GM23338 (cell line): ENCODE data around the gene ARSB. TPM values are rescaled to one million over a fixed set of nuclear protein-coding genes. Genes with fewer than 3 reads are reported as not detected.

Experiments
- ATAC-seq: fragments of 200-7000 bp; cut with Tn5 transposase; 3 replicates; pipeline ENCODE4 v1.9.1; 2020
- DNase-seq: peaks from one replicate; pipeline ENCODE4 v3.0.0-alpha.2; 2015; ENCODE audit warnings: low spot score
- H2AFZ ChIP-seq: fragments of 200-600 bp; sonication (generic); 2 replicates; pipeline ENCODE4 v1.8.0; 2016; ENCODE audit warnings: antibody characterized with exemption, mild to moderate bottlenecking, moderate library complexity
- H3F3A ChIP-seq: fragments of 200-600 bp; sonication (generic); replicated peaks from 2 replicates; pipeline ENCODE4 v1.8.0; 2017; ENCODE audit warnings: antibody characterized with exemption, mixed run types, low read depth
- H3K27ac ChIP-seq: fragments of 200-600 bp; sonication (generic); 2 replicates; pipeline ENCODE4 v1.6.1; 2016; ENCODE audit warnings: low read depth
- H3K27me3 ChIP-seq: fragments of 200-600 bp; sonication (generic); 2 replicates; pipeline ENCODE4 v1.8.0; 2016; ENCODE audit warnings: mild to moderate bottlenecking, mixed run types, moderate library complexity; ENCODE audit not compliant: insufficient read depth
- H3K36me3 ChIP-seq: fragments of 200-600 bp; sonication (generic); 2 replicates; pipeline ENCODE4 v1.8.0; 2016; ENCODE audit warnings: mild to moderate bottlenecking; ENCODE audit not compliant: insufficient read depth
- H3K4me1 ChIP-seq: fragments of 200-600 bp; sonication (generic); 2 replicates; pipeline ENCODE4 v1.8.0; 2016; ENCODE audit warnings: mild to moderate bottlenecking, moderate library complexity; ENCODE audit not compliant: insufficient read depth
- H3K4me2 ChIP-seq: fragments of 200-600 bp; sonication (generic); 2 replicates; pipeline ENCODE4 v1.7.1; 2017; ENCODE audit warnings: mixed run types
- H3K4me3 ChIP-seq: fragments of 200-600 bp; sonication (generic); 2 replicates; pipeline ENCODE4 v1.6.1; 2016; ENCODE audit warnings: mixed run types
- H3K79me2 ChIP-seq: fragments of 200-600 bp; sonication (generic); replicated peaks from 2 replicates; pipeline ENCODE4 v1.8.0; 2017; ENCODE audit warnings: mild to moderate bottlenecking; ENCODE audit not compliant: insufficient read depth
- H3K9me2 ChIP-seq: fragments of 200-600 bp; sonication (generic); 2 replicates; pipeline ENCODE4 v1.8.0; 2017; ENCODE audit not compliant: insufficient read depth
- H4K20me1 ChIP-seq: fragments of 200-600 bp; sonication (generic); replicated peaks from 2 replicates; pipeline ENCODE4 v1.8.0; 2017; ENCODE audit warnings: mild to moderate bottlenecking; ENCODE audit not compliant: insufficient read depth
- H3K27ac Mint-ChIP-seq: 2 replicates; pipeline ENCODE4 v1.8.0; 2020; ENCODE audit warnings: inconsistent platforms, mild to moderate bottlenecking, moderate library complexity, mixed read lengths
- H3K27me3 Mint-ChIP-seq: 3 replicates; pipeline ENCODE4 v1.8.0; 2022; ENCODE audit warnings: low read depth, mild to moderate bottlenecking, moderate library complexity, mixed read lengths, inconsistent platforms; ENCODE audit not compliant: insufficient read depth, poor library complexity
- H3K36me3 Mint-ChIP-seq: 3 replicates; pipeline ENCODE4 v1.8.0; 2021; ENCODE audit warnings: low read depth, mild to moderate bottlenecking, inconsistent platforms, moderate library complexity, mixed read lengths
- H3K4me1 Mint-ChIP-seq: 3 replicates; pipeline ENCODE4 v1.8.0; 2020; ENCODE audit warnings: mild to moderate bottlenecking, inconsistent platforms, mixed read lengths
- H3K4me3 Mint-ChIP-seq: 3 replicates; pipeline ENCODE4 v1.8.0; 2021; ENCODE audit warnings: moderate library complexity, mild to moderate bottlenecking, inconsistent platforms, mixed read lengths
- H3K9me3 Mint-ChIP-seq: 3 replicates; pipeline ENCODE4 v1.8.0; 2020; ENCODE audit warnings: moderate library complexity, mild to moderate bottlenecking, inconsistent platforms, mixed read lengths
- CREB1 ChIP-seq: fragments of 250-450 bp; sonication (Bioruptor Pico); IDR thresholded peaks from 2 replicates; pipeline ENCODE4 v1.5.0; 2020; ENCODE audit warnings: low read depth, mild to moderate bottlenecking, moderate library complexity
- CTCF ChIP-seq, 2 experiments: fragments of 200-600 bp in 1 of 2; sonication (generic) in 1 of 2; conservative IDR thresholded peaks; 2 replicates each; pipeline versions ENCODE4 v1.5.1 to v1.6.1; 2016 to 2017; ENCODE audit warnings: antibody characterized with exemption in 2 of 2, low read depth in 2 of 2, mild to moderate bottlenecking in 2 of 2, moderate library complexity in 1 of 2
- ETS1 ChIP-seq: IDR thresholded peaks from 2 replicates; pipeline ENCODE4 v1.6.1; 2016; ENCODE audit warnings: antibody characterized with exemption
- EZH2 ChIP-seq: fragments of 200-600 bp; sonication (generic); IDR thresholded peaks from one replicate; pipeline ENCODE4 v1.8.0; 2017; ENCODE audit warnings: antibody characterized with exemption, mild to moderate bottlenecking, low read depth; ENCODE audit not compliant: unreplicated experiment
- EZH2phosphoT487 ChIP-seq: fragments of 200-600 bp; sonication (generic); IDR thresholded peaks from one replicate; pipeline ENCODE4 v1.8.1; 2018; ENCODE audit warnings: antibody characterized with exemption; ENCODE audit not compliant: unreplicated experiment
- JUNB ChIP-seq: IDR thresholded peaks from one replicate; pipeline ENCODE4 v1.6.1; 2016; ENCODE audit warnings: antibody characterized with exemption; ENCODE audit not compliant: unreplicated experiment
- NANOG ChIP-seq: IDR thresholded peaks from 2 replicates; pipeline ENCODE4 v1.6.1; 2016; ENCODE audit warnings: antibody characterized with exemption, borderline replicate concordance
- POLR2AphosphoS5 ChIP-seq: IDR thresholded peaks from 2 replicates; pipeline ENCODE4 v1.6.1; 2016; ENCODE audit warnings: antibody characterized with exemption, low read depth
- REST ChIP-seq: IDR thresholded peaks from one replicate; pipeline ENCODE4 v1.6.1; 2018; ENCODE audit warnings: antibody characterized with exemption; ENCODE audit not compliant: unreplicated experiment
- STAT1 ChIP-seq: IDR thresholded peaks from one replicate; pipeline ENCODE4 v1.6.1; 2016; ENCODE audit warnings: antibody characterized with exemption; ENCODE audit not compliant: unreplicated experiment
- ZNF114 ChIP-seq: fragments of 250-450 bp; sonication (Bioruptor Pico); IDR thresholded peaks from 2 replicates; pipeline ENCODE4 v1.5.0; 2020; ENCODE audit warnings: mild to moderate bottlenecking, moderate library complexity
- ZNF331 ChIP-seq: fragments of 250-450 bp; sonication (Bioruptor Pico); IDR thresholded peaks from 2 replicates; pipeline ENCODE4 v1.5.0; 2020; ENCODE audit warnings: low read depth, mild to moderate bottlenecking, moderate library complexity
- ZNF462 ChIP-seq: fragments of 250-450 bp; sonication (Bioruptor Pico); IDR thresholded peaks from 2 replicates; pipeline ENCODE4 v1.5.0; 2020; ENCODE audit warnings: mild to moderate bottlenecking, moderate library complexity
- polyA plus RNA-seq: library from polyadenylated mRNA; unstranded; fragments of >200 nt; fragmentation: Nextera tagmentation; extraction: Ambion mirVana; gene quantifications from 2 replicates; pipeline ENCODE4 v1.2.1, GENCODE V29; 2016
- total RNA-seq: library from RNA; depleted of rRNA; stranded (reverse); fragments of >200 nt; shearing (Covaris generic); gene quantifications from 2 replicates; pipeline ENCODE4 v1.2.3, GENCODE V29; 2014

Gene ARSB
- total and polyA plus RNA-seq, 2 experiments from 2014 or later = 7.4 to 24.6 TPM

- Histone ChIP-seq H3F3A (no peaks in the 10 kb centered on the region), H2AFZ (no peak overlapping the region), H3K79me2 (no peaks in the 10 kb centered on the region), H4K20me1 (no peaks in the 10 kb centered on the region), H3K9me2 (peaks cover 8% of the 10 kb centered on the region; the same call in 1 of the 2 replicates), H3K4me1 (no peaks in the 10 kb centered on the region), H3K4me3 (no peak overlapping the region), H3K36me3 (no peaks in the 10 kb centered on the region), H3K4me2 (no peak overlapping the region), H3K27me3 (no peaks in the 10 kb centered on the region), H3K27ac (no peak overlapping the region)
- Mint-ChIP-seq H3K4me1 (peaks cover 10% of the 10 kb centered on the region), H3K9me3 (0 out of 3 replicates have a peak, but pooled peaks cover 3% of the 10 kb centered on the region), H3K27ac (no peak overlapping the region), H3K4me3 (no peak overlapping the region), H3K36me3 (peaks cover 3% of the 10 kb centered on the region; the same call in 1 of the 3 replicates), H3K27me3 (peaks cover 8% of the 10 kb centered on the region)
- DNase-seq (no peak), ATAC-seq (no peak)
- TF ChIP-seq JUNB (no peak), STAT1 (no peak), ZNF462 (CRISPR knock-in tag) (no peak), EZH2phosphoT487 (no peak), EZH2 (no peak), ETS1 (no peak), REST (no peak), CTCF (conservative IDR thresholded peaks at IDR 0.05; ENCODE audit: low read depth in 2 of 2) (no peak), CREB1 (no peak), ZNF114 (CRISPR knock-in tag) (no peak), ZNF331 (CRISPR knock-in tag) (no peak), POLR2AphosphoS5 (no peak), NANOG (no peak)
Measured at GRCh38 chr5:78761840-78762239, 223.3 kb downstream of the ARSB start.
